CD4-positive, alpha-beta T cell treated with Interleukin-4 for 1 hour (primary cell): ENCODE results near the gene SH3RF1.

Experiments used
- DNase-seq, 2 donors: peaks; one replicate each; pipeline ENCODE4 v3.0.0-alpha.2; 2020 to 2022

SH3RF1 gene

DNA sequence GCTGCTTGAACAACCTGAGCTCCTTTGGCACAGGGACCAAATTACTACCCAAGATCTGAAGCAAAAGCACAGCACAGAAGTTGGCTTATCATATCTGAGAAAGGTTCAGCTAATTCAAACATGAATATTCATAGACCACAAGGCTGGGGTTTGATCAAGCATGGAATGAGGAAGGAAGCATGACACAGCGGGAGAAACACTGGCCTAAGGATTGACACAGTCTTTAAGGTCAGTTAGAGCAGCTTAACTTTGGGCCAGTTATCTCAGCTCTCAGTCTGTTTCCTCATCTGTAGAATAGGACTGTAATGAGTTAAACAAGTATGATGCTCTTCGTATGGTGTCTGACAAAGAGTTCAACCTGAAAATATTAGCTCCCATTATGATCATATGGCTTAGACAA lies 172.2 kb downstream of the SH3RF1 start:
- DNase-seq = peak in 1 of 2 donors; percentile 37

DNA sequence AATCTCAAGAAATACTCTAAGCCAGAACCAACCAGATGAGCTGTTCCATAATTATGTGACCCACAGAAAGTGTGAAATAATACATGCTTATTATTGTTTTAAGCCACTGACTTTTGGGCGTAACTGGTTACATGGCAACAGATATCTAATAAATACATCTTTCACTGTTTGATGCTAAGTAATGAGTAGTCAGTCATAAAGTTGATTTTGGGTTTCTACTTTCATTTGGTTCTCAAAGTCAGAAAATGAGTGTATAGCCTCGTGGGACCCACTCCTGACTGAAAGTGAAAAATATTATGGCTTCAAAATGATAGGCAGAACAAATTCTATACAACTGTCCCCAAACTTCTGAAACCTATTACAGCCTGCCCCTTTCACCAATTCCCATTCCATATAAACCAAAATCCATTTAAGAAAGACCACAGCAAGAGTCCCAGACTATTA lies 172.7 kb downstream of the SH3RF1 start:
- DNase-seq = no peak

DNA sequence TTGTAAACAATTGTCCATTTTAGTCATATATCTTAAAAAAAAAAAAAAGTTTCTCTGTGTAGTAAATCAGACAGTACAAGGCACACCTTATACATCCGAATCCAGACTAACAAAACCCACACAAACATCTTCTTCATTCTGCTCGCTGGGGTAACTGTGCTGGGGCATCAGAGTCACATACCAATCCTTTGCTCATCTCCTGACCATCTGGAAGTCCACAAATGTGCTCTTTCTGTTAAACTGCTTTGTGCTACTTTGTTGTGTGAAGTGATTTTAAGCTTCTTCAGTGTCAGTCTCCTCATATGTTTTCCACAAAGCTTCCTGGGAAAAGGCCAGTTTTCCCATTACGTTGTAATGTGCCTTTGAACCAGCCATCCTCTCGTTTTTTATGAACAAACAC lies 174.5 kb downstream of the SH3RF1 start:
- DNase-seq = no peak

DNA sequence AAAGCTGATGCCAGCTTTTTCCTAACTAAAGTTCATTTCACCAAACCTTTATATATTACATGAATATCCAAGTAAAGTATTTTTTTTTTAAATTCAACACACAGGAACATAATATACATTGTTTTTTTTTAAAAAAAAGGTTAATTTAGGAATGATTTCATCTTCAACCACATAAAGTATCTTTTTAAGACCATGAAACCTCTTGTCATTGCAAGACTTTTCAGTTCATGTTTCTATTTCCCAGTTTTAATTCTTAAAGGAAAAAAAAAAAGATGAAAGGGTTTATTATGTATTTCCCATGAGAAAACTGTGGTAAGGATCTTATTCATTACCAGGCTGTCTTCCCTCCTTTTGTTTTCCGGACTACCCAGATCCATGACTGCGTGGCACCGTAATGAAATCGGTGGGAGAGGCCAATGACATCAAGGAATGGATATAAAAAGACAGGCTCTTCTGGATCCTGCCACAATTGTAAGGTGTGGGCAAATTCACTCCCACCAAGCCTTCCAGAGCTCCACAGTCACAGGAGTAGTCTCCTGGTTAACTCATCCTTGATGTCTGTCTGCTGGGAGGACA lies 176.0 kb downstream of the SH3RF1 start:
- no peak for DNase-seq

DNA sequence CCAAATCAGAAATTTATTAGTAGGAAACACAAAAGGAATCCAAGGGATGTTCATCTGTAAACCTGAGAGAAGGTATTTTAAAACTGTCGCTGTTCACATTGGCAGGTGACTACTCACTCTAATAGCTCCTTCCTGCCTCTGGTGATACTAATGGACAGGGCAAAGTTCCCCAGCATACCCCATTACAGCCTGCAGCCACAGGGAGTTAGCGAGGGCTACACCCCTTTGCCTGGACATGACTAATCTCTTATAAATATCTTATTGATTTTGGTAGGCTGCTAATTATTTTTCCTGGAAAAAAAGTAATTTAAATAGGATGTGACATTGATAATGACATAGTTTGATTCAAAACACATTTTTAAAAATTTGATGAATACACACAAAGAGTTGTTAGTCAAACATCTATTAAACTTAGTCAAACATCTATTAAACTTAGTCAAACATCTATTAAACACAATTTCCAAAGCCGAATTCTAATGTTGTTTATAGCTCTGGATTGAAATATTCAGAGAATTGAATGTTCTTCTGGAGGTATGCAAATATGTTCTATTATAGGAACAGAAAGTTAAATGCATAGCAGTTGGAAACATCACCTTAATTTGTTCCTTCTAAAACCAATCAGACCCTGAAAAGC lies 177.8 kb downstream of the SH3RF1 start:
- no peak for DNase-seq

DNA sequence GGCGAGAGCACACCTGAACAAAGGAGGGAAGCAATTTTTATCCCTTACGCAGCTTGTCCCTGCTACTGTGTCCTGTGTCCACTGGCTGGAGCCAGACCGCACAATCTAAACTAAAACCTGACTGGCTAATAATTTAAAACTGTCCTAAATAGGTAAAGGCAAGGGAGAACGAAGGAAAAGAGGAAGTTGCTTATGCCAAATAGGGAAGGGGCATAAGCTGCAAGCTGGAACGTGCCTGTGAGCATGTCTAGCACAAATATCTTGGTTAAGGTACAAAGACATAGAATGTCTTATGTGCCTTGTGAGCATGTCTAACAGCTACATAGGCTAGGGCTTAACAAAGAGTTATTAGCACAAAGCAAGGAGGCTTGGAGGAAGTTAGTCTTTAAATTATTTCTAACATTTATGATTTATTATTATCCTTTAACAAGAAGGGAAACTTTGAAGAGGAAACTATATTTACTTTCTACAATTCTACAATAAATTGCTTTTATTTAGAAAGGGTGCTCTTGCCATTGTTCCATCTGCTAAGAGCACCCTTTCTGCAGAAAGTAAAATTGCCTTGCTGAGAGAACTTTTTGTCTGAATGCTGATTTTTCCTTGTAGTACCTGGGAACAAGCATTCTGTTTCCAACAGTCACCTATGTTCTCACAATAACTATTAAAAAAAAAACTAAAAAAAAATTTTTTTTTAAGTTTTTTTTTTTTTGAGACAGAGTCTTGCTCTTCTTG lies 180.1 kb downstream of the SH3RF1 start:
- no peak for DNase-seq

DNA sequence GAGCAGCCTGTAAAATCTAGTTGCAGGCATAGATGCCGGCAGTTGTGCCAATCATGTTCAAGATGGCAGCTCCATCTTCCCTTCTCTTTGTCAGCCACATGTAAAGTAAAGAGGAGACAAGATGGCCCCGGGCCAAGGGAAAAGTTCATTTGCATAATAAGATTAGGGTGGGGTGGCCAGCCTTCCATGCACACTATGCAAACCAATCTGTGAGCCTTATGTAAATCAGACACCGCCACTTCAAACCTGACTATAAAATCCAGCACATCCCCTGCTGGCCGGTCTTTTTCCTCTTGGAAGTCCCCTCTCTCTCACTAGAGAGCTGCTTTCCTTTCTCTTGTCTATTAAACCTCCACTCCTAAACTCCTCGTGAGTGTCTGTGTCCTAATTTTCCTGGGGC lies 181.8 kb downstream of the SH3RF1 start:
- DNase-seq = no peak

DNA sequence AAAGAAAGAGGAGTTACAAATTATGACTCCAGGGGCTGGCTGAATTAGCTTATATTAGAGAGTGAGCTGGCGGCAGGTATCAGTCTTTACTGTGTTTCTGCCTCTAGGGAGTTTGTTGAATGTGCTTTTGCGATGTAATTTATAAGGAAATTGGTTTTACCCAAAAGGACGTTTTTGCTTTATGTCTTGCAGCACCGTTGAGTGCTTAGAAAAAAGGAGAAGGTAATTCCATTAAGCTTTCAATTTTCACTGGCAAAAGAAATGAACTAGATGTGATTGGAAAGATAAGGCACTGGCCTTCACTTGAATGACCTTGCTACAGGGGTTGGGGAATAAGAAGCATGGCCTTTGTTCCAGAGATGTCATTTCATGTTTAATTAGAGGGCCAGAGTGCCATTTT lies 185.8 kb downstream of the SH3RF1 start:
- no peak for DNase-seq

DNA sequence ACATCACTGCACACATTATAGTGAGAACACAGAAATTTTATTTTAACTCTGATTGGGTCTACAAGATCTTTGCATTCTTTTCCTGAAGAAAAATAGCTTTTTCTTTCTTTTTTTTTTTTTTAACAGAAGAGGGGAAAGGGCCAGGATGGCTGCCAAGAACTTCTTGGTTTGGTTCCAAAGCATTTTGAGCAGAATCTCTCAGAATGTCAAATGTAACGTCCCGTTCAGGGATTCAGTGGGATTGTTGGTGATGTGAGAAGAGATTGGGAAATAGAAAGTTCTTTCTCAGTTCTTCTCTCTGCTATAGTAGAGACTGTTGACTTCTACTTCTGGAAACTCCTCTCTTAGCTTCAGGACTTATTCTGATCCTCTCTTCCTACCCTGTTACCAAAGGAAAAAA lies 189.8 kb downstream of the SH3RF1 start:
- DNase-seq = no peak

DNA sequence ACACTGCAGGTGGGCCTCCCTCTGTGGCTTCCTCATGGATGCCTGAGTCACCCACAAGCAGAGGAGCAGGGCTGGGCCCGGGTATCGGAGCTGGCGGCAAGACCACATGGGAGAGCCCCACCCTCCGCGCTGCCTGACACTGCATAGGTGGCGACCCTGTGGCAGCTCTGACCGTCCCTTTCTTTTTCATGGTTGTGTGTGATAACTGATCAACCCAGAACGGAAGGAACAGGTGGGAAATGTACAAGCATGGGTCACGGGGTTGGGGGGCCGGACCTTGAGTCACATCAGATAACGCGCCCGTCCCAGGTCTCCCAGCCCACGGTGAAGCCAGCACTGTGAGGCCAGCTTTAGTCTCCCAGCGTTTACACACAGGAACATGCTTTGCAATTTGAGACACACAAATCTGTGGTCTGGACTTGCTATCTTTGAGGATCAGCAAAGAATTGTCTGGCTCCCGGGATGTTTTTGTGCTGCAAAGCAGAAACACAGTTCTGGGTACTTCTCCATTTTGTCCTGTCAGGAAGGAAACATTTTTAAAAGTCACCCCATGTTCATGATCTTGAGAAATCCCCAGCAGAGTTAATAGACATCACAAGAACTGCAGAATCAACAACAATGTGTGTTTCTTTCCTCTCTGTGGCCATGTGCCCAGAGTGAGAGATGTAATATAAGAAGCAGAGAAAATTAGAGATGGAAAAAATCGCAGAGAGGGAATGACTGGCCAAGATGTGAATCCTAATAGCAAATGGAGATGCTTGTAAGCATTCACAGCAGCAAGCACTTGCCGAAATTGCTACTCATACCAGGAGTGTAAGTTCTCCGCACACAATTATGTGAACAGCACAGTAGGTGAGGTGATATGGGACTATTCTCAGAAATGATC lies 190.6 kb downstream of the SH3RF1 start:
- DNase-seq = peak in 1 of 2 donors; percentile 19

DNA sequence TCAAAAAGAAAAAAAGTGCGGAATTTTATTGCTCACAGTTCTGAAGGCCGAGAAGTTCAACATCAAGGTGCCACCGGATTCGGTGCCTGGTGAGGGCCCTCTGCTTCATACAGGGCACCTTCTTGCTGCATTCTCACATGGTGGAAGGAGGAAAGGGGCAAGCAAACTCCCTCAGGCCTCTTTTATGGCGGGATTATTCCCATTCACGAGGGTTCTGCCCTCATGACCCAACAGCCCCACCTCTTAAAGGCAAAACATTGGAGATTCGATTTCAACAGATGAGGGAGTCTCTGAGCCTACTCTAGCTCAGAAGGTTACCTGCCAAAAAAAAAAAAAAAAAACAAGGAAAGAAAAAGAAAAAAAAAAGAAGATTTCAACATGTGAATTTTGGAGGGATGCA lies 196.6 kb downstream of the SH3RF1 start:
- no peak for DNase-seq

DNA sequence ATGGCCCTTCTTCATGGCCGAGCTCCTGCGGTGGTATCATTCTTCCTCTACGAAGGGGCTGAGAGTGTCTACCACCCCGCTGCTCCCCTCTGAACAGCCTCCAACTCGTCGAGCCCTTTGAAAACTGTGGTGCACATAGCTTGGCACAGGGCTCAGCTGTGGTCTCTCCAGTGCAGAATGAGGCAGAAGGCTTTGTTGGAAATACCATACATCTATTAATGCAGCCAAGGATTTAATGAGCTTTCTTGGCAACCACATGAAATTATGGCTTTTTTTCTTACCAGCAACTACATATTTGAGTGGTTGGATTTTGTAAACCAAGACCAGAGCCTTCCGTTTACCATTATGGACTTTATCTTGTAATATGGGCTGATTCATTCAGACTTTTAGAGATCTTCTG lies 199.0 kb downstream of the SH3RF1 start:
- DNase-seq = no peak

DNA sequence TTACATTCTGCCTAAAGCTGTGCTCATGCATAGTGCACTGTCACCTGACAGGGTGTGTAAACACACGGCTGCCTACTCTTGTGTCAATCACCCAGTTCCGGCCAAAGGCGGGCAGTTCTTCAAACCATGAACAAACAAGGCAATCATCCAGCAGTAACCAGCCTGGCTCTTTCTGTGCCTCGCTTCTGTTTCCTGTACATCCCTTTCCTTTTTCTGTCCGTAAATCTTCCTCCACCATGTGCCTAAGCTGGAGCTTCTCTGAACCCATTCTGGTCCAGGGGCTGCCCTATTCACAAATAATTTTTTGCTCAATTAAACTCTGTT lies 199.9 kb downstream of the SH3RF1 start:
- no peak for DNase-seq

DNA sequence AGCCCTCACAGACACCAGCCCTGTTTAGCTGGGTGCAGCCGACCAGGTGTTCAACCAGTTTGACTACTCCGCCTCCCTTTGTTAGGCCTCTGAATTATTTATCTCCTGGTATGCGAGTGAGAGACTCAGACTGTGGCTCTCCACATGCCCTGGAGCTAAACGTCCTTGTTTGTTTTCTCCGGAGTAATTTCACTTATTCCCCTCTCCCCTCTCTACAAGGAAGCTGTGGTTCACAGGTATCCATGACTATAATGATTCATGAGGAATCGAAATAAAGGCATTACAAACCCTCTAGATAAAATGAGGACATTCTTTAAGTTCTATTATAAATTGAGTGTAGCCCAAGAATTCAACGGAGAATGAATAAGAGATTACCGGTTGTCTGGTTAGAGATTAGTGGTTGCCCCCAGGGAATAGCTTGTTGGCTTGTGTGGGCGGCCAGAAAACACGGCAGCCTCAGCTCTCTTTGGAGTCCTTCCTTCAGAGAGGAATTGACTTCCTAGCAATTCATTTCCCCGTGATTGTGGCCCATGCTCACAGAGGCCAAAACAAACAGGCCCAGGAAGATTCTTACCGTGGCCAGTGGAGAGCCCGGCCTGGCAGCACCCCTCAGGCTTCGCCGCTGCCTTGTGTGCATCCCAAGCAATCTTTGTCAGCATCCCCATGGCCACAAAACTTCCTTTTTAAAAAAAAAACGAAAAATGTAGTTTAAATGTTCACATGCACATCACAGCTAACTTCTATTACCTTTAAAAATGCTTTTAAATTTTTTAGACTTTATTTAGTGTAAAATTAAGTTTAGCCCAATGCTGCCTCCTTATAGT lies 200.5 kb downstream of the SH3RF1 start:
- DNase-seq = no peak

DNA sequence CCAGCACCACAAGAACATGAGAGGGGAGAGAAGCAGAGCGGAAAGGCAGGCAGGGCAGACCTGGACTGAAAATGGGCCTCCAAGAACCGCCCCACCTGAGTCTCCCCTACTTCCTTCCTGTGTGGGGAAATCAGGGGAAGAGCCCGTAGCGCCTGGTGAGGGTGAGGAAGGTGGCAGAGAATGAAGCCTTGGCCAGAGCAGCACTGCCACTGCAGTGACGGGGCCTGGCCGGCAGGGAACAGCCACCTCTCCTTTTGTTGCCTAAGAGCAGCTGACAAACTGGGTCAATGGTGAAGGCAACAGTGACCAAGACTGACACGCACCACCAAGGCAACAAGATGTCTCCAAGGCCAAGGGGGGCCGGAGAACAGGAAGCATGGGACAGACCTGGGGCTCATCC lies 202.3 kb downstream of the SH3RF1 start:
- DNase-seq = no peak

DNA sequence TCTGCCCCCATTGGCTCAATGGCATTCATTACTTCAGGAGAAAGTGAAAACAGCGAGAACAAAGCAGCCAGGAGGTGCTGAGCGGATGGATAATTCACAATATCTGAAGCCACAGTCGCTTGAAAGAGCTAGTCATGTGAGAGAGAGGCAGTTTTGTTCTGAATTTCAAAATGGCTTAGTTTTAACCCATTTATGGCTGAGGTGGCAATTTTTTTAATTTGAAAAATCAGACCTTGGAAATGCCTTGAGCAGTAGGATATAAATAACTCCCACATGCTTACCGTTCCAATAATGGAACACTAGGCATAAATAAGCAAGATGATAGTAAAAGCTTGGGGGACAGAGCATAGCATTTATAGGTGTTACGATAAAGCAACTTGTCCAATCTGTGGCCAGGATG lies 203.8 kb downstream of the SH3RF1 start:
- no peak for DNase-seq

DNA sequence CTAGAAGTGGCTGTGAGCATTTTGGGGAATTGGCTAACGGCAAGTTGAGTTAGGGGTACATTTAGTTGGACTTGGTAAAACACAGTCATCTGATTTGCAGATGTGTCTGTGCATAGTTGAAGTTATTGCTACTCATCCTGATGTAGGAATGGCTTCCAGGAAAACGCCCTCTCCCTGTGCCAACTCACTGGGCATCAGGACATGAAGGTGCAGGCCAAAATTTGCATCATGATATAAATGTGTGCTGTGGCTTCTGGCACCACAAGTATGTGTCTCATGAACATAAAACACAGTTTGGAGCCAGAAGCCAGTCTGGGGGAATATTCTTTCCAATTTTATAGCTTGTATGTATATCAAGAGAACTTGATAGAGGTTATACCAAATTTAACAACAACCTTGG lies 206.5 kb downstream of the SH3RF1 start:
- DNase-seq = no peak

DNA sequence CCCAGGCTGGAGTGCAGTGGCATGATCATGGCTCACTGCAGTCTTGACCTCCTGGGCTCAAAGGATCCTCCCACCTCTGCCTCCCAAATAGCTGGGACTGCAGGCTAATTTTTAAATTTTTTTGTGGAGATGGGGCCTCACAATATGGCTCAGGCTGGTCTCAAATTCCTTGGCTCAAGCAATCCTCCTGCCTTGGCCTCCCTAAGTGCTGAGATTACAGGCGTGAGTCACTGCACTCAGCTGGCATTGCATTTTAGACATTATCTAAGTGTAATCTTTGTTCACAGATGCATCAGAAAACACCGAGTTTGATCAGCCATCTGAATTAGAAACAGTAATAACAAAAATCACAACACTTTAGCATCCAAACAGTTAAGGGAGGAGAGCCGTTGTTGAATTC lies 207.3 kb downstream of the SH3RF1 start:
- no peak for DNase-seq

DNA sequence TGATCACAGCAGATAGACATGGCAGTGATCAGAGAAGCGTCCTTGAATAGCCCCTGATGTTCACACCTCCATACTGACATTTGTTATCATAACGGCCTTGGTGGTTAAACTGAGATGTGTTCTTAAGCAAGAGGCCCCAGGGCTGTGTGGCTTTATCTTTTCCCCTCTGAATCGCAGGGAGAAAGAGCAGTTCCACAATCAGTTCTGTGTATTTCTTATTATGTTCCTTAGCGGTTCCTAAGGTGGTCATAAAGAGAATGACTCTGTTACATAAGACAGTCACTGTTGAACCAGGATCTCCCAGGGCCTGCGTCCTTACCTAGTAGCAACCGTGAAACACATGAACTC lies 207.9 kb downstream of the SH3RF1 start:
- DNase-seq = no peak

DNA sequence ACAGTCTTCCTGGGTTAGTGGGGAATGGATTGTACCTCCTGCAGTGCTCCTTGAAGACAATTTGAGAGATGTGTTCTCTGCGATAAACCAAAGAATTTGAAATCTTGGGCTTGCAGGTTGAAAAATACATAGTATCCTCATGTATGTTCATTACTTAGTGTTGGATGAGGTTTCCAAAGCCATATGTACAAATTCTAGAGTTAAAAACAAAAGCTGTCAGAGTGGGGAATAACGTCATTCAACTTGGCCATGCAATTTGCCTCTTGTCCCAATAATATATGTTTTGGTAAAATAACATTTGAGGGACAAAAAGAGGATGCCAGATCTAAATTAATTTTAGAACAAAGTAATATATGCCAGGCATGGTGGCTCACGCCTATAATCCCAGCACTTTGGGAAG lies 209.4 kb downstream of the SH3RF1 start:
- DNase-seq = no peak

DNA sequence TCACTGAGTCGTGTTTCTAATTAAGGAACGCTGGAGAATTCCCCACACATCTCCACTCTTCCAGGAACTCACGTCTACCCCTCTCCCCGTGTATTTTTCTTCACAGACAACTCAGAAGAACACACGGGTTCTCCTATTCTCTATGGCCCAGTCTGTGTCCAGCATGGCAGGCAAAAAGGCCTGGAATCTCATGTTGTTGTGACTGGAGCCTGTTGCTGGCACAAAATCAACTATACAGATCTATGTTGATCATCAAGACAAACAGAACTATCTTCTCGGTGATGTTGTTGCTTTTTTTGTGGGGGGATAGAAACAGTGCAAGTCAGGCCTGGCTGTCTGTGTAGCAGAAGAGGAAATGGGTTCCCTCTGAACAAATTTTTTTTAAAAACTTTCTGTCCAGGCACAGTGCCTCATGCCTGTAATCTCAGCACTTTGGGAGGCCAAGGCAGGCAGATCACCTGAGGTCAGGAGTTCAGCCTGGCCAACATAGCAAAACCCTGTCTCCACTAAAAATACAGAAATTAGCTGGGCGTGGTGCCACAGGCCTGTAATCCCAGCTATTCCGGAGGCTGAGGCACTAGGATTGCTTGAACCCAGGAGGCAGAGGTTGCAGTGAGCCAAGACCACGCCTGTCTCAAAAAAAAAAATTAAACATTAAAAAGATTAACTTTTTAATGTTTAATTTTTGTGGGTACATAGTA lies 210.2 kb downstream of the SH3RF1 start:
- no peak for DNase-seq
